OCI-LY1 (cell line): ENCODE measurements around the gene POLG2.

Experiments
- CTCF ChIP-seq: fragments of 200-600 bp; sonication (generic), shearing (Covaris generic); IDR thresholded peaks from 2 replicates; pipeline ENCODE4 v1.5.1; 2017; ENCODE audit warnings: mild to moderate bottlenecking, antibody characterized with exemption, low read length, moderate library complexity, mixed read lengths
- EZH2 ChIP-seq: fragments of 200-600 bp; sonication (generic), shearing (Covaris generic); IDR thresholded peaks from 2 replicates; pipeline ENCODE4 v1.8.0; 2017; ENCODE audit warnings: borderline replicate concordance, mixed run types, mild to moderate bottlenecking, antibody characterized with exemption, low read length, moderate library complexity, mixed read lengths

DNA sequence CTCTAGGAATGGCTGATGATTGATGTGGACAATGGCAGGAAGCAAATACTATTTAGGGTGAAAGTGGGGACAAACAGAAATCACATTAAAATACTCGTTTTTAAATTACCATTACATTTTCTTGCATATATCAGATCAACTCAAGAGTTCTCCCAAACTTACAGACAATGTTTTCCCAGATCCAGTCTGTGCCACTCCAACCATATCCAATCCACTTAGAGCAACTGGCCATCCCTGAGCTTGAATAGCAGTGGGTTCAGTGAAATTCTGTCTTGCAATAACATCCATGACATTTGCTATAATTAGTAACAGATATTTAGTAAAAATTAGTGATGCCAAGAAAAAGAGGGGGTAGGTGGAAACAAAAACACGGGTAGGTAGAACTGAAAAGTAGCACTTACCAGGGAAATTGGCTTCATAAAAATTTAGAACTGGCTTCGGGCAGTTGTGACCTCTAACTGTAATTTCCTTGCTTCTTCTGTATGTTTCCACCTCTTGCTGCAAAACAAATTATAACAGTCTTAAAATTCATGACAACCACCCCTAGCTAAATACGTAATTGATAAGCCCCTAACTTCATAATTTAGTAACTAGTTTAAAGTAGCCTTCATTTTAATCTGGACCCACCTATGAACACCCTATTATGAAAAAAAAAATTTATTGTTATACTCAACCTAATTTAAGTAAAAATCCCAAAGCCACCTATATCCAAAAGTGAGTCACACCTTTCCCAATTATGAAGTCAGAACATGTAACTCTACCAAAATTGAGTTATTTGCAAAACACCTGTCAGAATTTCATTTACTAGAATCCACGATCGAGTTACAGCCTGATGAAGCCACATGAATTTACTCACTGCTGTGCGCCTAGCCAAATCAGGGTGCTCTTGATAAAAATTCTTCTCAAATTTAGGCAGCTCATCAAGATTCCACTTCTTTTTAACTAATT, 7.2 kb upstream of the POLG2 start:
- no peak for TF ChIP-seq CTCF
- TF ChIP-seq EZH2, result no peak
